NCI-H128 (cell line): Measurements from ENCODE around the gene KRTAP1-4.
A peak's percentile ranks its signal among the peaks of the same experiment; 100 is the strongest.
"Not testable (repeated sequence)": the region's sequence is repeated elsewhere in the genome, so short reads cannot be mapped to it uniquely, and the experiment has no call there.

Experiments used
- DNase-seq: peaks from one replicate; lab custom pipeline; 2025; ENCODE audit not compliant: unreplicated experiment; lab: John Stamatoyannopoulos, UW

The KRTAP1-4 gene

GRCh38 chr17:41008811-41009210 lies 21.2 kb downstream of the KRTAP1-4 start, which contains the start of gene KRTAP3-1:
KRTAP3-1 (minus strand) TSS chr17:41009128; CDS start chr17:41009074, 54 bp downstream.
- DNase-seq = peak; percentile 3

- DNase-seq = no peak
These were observed 25.6 kb downstream of the KRTAP1-4 start for GRCh38 chr17:41004397-41004796.

DNA sequence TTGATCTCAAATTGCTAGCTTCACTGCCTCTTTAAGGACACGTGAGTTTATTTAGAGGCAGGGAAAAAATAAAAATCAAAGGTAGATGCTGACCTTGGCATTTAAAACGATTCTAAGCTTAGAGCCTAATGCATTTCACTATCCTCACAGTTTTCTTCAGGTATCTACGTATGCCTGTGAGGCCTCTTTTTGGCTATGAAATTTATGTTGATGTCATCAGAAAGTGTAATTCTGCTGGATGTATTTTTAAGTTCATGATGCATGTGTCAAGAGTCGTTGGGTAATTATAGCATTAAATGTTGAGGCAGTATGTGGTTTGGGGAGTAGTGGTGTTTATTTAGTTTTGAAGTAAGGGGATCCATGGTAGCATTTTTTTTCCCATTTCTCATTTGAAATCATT lies 26.1 kb downstream of the KRTAP1-4 start:
- DNase-seq = no peak

DNA sequence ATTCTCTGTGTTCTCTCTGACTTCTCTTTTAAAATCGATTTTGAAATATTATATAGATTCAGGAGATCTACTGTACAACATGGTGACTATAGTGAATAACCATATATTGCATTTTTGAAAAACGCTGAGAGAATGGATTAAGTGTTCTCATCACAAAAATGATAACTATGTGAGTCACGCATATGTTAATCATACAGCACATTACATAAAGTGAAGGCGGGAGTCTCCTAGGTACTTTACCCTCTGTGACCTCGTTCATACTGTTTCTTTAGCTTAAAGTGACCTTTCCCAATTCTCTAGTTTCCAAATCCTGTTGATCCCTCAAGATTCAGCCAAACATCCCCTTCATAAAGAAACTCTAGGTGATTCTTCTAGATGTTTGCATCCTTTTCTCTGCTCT lies 27.2 kb downstream of the KRTAP1-4 start:
- DNase-seq = no peak

GRCh38 chr17:41001795-41002194 lies 28.2 kb downstream of the KRTAP1-4 start:
- DNase-seq = no peak

DNA sequence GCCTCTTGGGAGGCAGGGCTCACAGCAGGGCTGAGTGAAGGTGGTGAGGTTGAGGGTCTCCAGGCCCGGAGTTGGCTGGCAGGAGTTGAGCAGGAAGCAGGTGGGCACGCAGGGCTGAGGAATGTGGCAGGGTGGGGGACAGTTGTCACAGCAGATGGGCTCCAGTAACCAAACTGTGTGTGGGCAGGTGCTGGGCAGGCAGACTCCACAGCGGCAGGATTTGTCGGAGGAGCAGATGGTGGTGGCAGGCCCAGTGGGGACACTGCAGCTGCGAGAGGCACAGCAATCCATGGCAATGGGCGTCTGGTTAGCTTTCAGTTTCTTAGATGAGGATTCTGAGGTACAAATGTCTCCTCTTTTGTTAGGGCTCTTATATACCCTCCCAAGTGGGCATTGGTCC lies 30.4 kb downstream of the KRTAP1-4 start, which contains the start of gene KRTAP3-2:
Gene KRTAP3-2 (minus strand): TSS at position 344 of the 400 bp plus-strand sequence. CDS start 53 bp downstream, at position 291.
- DNase-seq = not testable (repeated sequence)

DNA sequence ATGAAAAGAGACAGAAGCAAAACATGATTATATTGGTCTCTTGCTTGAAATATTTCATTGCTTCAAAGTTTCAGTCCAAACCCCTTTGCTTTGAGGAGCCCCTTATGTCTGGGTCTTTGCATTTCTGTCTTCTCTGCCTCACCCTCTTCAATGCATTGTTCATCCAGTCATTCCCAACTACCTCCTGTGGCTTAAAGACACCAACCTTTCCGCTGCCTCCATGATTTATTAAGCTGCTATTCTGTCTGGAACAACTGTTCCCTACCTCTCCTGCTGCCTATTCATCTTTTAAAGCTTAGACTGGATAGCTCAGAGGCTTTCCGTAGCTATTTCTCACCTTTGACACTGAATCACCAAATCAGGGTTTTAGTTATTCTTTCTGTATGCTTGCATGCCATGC lies 32.6 kb downstream of the KRTAP1-4 start:
- no peak for DNase-seq

DNA sequence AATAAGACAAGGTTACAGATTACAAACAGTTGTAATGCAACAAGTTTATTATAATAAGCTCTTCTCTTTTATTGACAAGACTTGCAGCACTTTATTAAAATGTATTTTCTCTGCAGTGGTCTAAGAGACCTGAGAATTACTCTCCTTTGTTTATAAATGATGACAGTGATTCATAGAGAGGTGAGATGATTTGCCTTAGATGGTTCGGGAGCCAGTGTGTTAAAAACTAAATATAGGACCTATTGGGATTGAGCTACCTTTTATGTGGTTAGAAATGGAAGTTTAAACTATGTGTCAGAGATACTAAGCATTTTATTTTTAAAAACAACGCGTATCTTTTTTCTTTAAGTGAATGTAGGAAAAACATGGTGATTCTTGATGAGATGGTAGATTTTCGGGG lies 33.2 kb downstream of the KRTAP1-4 start:
- DNase-seq = no peak

DNA sequence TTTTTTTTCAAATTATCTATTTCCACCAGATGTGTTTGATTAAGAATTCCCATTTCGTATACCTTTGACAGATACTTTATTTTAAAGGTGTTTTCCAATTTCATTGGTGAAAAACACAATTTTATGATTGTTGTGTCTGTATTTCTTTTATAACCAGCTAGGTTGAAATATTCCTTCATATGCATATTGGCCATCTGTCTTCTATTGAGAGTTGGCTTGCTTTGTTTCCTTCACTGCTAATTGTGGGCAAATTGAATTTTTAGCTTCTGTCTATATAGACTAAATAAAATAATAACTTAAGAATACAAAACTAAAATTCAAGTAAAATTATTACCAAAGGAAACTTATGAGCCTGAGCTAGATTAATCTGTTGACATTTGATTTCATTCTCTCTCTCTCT lies 34.9 kb downstream of the KRTAP1-4 start:
- no peak for DNase-seq

GRCh38 chr17:40993839-40994238 lies 36.2 kb downstream of the KRTAP1-4 start, which contains the start of gene KRTAP3-3:
KRTAP3-3 (minus strand) TSS chr17:40994164; CDS start chr17:40994097, 67 bp downstream.
- DNase-seq = no peak

DNA sequence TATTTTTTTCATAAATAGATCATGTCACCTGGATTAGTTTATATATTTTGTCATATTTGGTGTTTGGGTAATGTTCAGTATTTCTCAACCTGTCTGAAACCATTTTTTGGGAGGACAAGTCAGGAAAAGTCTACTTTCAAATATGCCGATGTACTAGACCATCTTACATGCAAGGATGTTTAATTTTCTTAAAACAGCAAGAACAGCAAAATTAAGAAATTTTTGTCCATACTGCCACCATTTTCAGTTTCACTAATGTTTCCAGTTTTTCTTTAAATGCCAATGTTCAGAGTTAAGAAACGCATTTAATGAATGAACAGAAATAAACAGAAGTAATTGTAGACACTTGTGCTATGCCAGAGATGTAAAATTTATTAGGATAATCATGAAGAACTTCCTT lies 36.9 kb downstream of the KRTAP1-4 start:
- no peak for DNase-seq

- DNase-seq = no peak
These were observed 37.3 kb downstream of the KRTAP1-4 start for GRCh38 chr17:40992666-40993065.

DNA sequence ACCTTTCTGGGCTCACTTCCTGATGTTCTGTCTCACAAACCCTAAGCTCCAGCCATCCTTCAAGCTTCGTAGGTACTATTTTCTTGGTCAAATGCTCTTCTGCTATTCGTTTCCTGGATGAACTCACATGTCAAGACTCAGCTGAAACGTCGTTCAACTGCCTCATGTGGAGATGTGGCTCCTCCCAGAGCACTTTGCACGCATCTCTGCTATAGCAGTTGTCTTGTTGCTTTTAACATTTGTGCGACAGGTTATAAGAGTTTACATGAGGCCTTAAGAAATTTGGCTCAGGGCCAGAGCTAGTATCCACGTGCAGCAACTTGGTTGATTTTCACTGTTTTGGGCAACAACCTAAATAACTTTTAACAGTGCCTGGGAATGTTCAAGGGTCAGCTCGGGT lies 43.1 kb downstream of the KRTAP1-4 start:
- no peak for DNase-seq

GRCh38 chr17:40984226-40984625 lies 45.8 kb downstream of the KRTAP1-4 start, which contains the start of gene KRT40:
KRT40 (minus strand) TSS chr17:40984326; CDS start chr17:40984273, 53 bp downstream.
- DNase-seq = no peak

- no peak for DNase-seq
These were observed 48.9 kb downstream of the KRTAP1-4 start for GRCh38 chr17:40981115-40981514.

DNA sequence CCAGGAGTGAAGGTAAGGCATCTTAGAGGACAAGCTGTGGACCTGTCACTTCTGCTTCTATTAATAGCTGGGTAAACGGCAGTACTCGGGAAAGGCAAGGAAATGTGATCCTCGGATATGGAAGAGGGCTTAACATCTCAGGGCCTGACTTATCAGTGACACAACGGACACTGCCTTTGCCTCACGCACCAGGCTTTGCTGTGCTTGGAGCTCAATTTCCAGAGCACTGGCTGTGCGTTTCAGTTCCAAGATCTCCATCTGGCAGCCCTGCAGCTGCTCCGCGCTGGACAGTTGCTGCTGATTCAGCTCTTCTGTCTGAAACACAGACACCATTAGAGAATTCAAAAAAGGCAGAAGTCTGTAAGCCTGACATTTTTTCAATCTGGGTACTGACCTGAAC lies 49.4 kb downstream of the KRTAP1-4 start:
- DNase-seq = no peak

- no peak for DNase-seq
These were observed 49.9 kb downstream of the KRTAP1-4 start for GRCh38 chr17:40980117-40980516.
